ENCODE data around the gene FKBP1A.

GRCh38 chr20:1388253-1388652, 4.6 kb downstream of the FKBP1A start:
- TF ChIP-seq CTCF (IDR thresholded peaks at IDR 0.05), result no peak
- TF ChIP-seq POLR2AphosphoS5 (IDR thresholded peaks at IDR 0.05), result no peak
- TF ChIP-seq POLR2A (IDR thresholded peaks at IDR 0.05), result no peak

Data from prostate gland (tissue), 2 donors.